GM12891 (cell line): ENCODE data around the gene ANGEL1.

Experiments used
- POLR2A ChIP-seq: IDR thresholded peaks from 2 replicates; pipeline ENCODE4 v1.6.1; 2011; ENCODE audit warnings: low read depth, low read length, control low read depth
- POLR2AphosphoS5 ChIP-seq: IDR thresholded peaks from 2 replicates; pipeline ENCODE4 v1.6.1; 2011; ENCODE audit warnings: low read depth, low read length, control low read depth
- TAF1 ChIP-seq: IDR thresholded peaks from 2 replicates; pipeline ENCODE4 v1.6.1; 2011; ENCODE audit warnings: low read depth, low read length, control low read depth

DNA sequence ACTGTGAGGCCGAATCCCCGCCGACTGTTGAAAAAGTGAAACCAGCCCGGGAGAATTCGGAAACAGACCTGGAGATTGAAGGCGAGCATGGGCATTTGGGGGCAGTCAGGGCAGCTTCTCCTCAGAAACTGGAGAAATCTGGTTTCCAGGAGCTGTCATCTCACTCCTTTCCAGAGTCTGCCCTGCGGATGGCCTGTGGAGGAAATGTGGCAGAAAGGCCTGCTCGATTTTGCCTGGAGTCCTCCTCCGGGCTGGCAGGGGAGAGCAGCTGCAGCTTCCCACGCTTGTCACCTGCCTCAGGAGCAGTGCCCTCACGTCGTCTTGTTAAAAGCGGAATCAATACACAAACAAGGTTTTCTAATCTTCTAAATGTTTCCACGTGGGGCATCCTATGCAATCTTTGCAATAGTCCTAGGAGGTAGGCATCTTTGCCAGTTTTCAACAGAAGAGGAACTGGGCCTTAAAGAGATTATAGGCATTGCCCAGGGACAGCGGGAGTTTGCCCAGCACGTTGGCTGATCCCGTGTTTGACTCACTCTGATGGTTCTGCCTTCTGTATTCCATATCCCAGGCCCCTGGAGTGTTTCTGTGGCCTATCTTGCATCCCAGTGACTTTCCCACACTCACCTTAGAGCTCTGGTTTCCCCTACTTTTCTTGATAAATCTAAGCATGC, 15.8 kb upstream of the ANGEL1 start:
- no peak for TF ChIP-seq TAF1
- no peak for TF ChIP-seq POLR2A
- TF ChIP-seq POLR2AphosphoS5: no peak
